Gastroesophageal sphincter (tissue), 4 donors: ENCODE data around the gene TCF4. TPM values are rescaled to one million over a fixed set of nuclear protein-coding genes. Genes with fewer than 3 reads are reported as not detected.

Experiments
- ATAC-seq: fragments of 150-250 bp; one replicate; pipeline ENCODE4 v1.9.1; 2016; ENCODE audit warnings: mild to moderate bottlenecking, moderate library complexity
- H3K27ac ChIP-seq, 4 donors: fragments of 200-600 bp; sonication (generic) in 3 of 4; 1 replicate in 3 of 4; 2 replicates in 1 of 4; pipeline ENCODE4 v1.5.1; 2016 to 2019
- H3K27me3 ChIP-seq: fragments of 200-600 bp; sonication (generic); one replicate; pipeline ENCODE4 v1.5.1; 2019
- H3K36me3 ChIP-seq, 2 donors: fragments of 200-600 bp; sonication (generic); one replicate each; pipeline ENCODE4 v1.5.1; 2019; ENCODE audit warnings: control low read depth in 1 of 2
- H3K4me1 ChIP-seq, 3 donors: fragments of 200-600 bp; sonication (generic); 1 replicate in 2 of 3; 2 replicates in 1 of 3; pipeline ENCODE4 v1.5.1; 2016 to 2019; ENCODE audit warnings: control low read depth in 2 of 3
- H3K4me3 ChIP-seq, 2 donors: fragments of 200-600 bp; sonication (generic); one replicate each; pipeline ENCODE4 v1.5.1; 2019; ENCODE audit warnings: mild to moderate bottlenecking in 1 of 2, moderate library complexity in 1 of 2
- H3K9me3 ChIP-seq, 3 donors: fragments of 200-600 bp; sonication (generic); one replicate each; pipeline ENCODE4 v1.5.1; 2017 to 2019; ENCODE audit warnings: control low read depth in 2 of 3
- EP300 ChIP-seq: sonication (generic); formaldehyde crosslinking; IDR thresholded peaks from one replicate; pipeline ENCODE4 v1.6.1; 2017; ENCODE audit warnings: antibody characterized with exemption, mild to moderate bottlenecking
- POLR2A ChIP-seq, 2 donors: fragments of 450-650 bp; IDR thresholded peaks; one replicate each; pipeline ENCODE4 v1.6.1; 2017; ENCODE audit warnings: antibody characterized with exemption in 2 of 2, mild to moderate bottlenecking in 2 of 2, moderate library complexity in 1 of 2
- POLR2AphosphoS5 ChIP-seq: sonication (generic); formaldehyde crosslinking; IDR thresholded peaks from one replicate; pipeline ENCODE4 v1.6.1; 2017; ENCODE audit warnings: antibody characterized with exemption
- WGBS, 2 donors: methylation state at CpG; one replicate each; pipeline ENCODE4 v1.1.5; 2018; ENCODE audit warnings: low coverage in 1 of 2; 5-methylcytosine and 5-hydroxymethylcytosine counted together
- total RNA-seq, 4 donors: library from RNA; depleted of rRNA; stranded (reverse); fragments of >200 nt; gene quantifications; one replicate each; pipeline ENCODE4 v1.1.0, GENCODE V29; 2016
- TF ChIP-seq, protein P1 (sequence below), 4 experiments: fragments of 200-600 bp in 2 of 4; fragments of 450-650 bp in 2 of 4; sonication (generic) in 1 of 4; IDR thresholded peaks; one replicate each; pipeline ENCODE4 v1.5.1; 2017 to 2019; ENCODE audit warnings: antibody characterized with exemption in 4 of 4, mild to moderate bottlenecking in 2 of 4, moderate library complexity in 2 of 4

TCF4 gene
- total RNA-seq, 4 donors from 2014 or later: 64.1 to 87.6 (median 76.2) TPM

GRCh38 chr18:55287149-55287806, 300.7 kb downstream of the TCF4 start:
- Histone ChIP-seq H3K36me3 (no peaks in the 10 kb centered on the region), H3K4me1 (peaks cover 0 to 73% (median 2%) of the 10 kb centered on the region in 3 donors), H3K27me3 (no peaks in the 10 kb centered on the region), H3K4me3 (no peak overlapping the region), H3K27ac (no peak overlapping the region), H3K9me3 (no peaks in the 10 kb centered on the region)
- WGBS, 2 donors: 71 to 74% methylated on average over 8 to 11 of the region's 11 CpGs
- TF ChIP-seq, protein P1, sequence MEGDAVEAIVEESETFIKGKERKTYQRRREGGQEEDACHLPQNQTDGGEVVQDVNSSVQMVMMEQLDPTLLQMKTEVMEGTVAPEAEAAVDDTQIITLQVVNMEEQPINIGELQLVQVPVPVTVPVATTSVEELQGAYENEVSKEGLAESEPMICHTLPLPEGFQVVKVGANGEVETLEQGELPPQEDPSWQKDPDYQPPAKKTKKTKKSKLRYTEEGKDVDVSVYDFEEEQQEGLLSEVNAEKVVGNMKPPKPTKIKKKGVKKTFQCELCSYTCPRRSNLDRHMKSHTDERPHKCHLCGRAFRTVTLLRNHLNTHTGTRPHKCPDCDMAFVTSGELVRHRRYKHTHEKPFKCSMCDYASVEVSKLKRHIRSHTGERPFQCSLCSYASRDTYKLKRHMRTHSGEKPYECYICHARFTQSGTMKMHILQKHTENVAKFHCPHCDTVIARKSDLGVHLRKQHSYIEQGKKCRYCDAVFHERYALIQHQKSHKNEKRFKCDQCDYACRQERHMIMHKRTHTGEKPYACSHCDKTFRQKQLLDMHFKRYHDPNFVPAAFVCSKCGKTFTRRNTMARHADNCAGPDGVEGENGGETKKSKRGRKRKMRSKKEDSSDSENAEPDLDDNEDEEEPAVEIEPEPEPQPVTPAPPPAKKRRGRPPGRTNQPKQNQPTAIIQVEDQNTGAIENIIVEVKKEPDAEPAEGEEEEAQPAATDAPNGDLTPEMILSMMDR (IDR thresholded peaks at IDR 0.05): no peak
- TF ChIP-seq POLR2AphosphoS5 (no peak), POLR2A (IDR thresholded peaks at IDR 0.05) (no peak), EP300 (no peak)
- ATAC-seq: no peak

DNA sequence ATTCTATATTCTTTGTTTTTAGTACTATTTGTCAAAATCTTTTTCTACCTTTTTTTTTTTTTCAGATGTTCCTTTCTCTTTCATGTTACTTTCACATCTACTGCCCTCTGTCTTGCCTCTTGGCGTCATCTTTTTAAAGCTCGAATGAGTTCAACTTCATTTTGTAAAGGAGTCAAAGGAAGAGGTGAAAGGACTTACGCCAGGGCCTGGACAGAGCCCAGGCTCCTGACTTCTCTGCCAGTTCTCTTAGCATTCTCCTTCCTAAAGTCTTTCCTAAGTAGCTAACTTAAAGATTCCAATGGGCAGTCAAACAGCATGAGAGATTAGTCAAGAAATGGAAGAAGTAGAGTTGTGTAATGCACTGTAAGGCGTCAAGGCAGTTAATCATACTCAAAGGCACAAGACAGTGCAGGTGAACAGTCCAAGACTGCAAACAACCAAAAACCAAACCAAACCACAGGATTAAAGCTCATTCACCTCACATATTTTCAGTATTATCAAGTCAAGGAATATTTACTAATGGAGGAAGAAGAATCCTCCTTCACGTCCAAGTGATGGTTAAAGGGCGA, 301.7 kb downstream of the TCF4 start:
- no peak for ATAC-seq
- H3K27ac ChIP-seq: no peak overlapping the region

GRCh38 chr18:55284614-55285013, 303.4 kb downstream of the TCF4 start:
- Histone ChIP-seq H3K27me3 (no peaks in the 10 kb centered on the region), H3K4me3 (no peak overlapping the region), H3K36me3 (no peaks in the 10 kb centered on the region), H3K9me3 (no peaks in the 10 kb centered on the region), H3K27ac (no peak overlapping the region), H3K4me1 (peaks cover 0 to 69% (median 0%) of the 10 kb centered on the region in 3 donors)
- ATAC-seq: peak; percentile 36
- TF ChIP-seq POLR2A (IDR thresholded peaks at IDR 0.05): no peak
- TF ChIP-seq, protein P1 (IDR thresholded peaks at IDR 0.05): no peak
- TF ChIP-seq EP300: no peak
- no peak for TF ChIP-seq POLR2AphosphoS5
- WGBS, 2 donors: 76 to 100% methylated on average over 1 to 2 of the region's 2 CpGs

More for the DNA sequence above, 301.7 kb downstream of the TCF4 start:
- Histone ChIP-seq H3K4me3 (no peak overlapping the region), H3K9me3 (no peaks in the 10 kb centered on the region), H3K27me3 (no peaks in the 10 kb centered on the region), H3K36me3 (no peaks in the 10 kb centered on the region), H3K4me1 (peaks cover 0 to 71% (median 2%) of the 10 kb centered on the region in 3 donors)
- WGBS, 2 donors: 79 to 100% methylated on average over 2 to 6 of the region's 6 CpGs
- TF ChIP-seq POLR2AphosphoS5: no peak
- no peak for TF ChIP-seq POLR2A (IDR thresholded peaks at IDR 0.05)
- no peak for TF ChIP-seq EP300
- TF ChIP-seq, protein P1 (IDR thresholded peaks at IDR 0.05): no peak

DNA sequence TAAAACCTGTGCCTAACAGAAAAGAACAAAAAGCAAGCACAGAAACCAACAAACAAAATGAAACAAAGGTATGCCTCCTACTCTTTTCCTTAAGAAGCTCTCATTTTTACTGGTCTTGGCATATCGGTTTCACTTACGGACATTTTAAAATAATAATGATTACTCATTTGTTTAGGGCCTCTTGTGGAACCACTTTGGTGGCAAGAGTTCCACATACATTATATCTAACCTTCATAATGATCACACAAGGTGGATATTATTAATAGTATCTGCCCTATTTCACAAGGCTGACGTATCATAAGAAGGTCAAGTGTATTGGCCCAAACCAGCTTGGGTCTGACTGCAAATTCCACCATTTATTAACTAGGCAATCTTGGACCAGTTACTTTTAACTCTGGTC, 304.7 kb downstream of the TCF4 start:
- no peaks in the 10 kb centered on the region for H3K27me3 ChIP-seq
- no peak for TF ChIP-seq POLR2AphosphoS5
- no peak for TF ChIP-seq POLR2A (IDR thresholded peaks at IDR 0.05)
- TF ChIP-seq, protein P1 (IDR thresholded peaks at IDR 0.05): no peak
- TF ChIP-seq EP300: no peak
- peaks cover 0 to 9% of the 10 kb centered on the region in 2 donors for H3K36me3 ChIP-seq
- no peak for ATAC-seq
- peaks cover 0 to 60% (median 0%) of the 10 kb centered on the region in 3 donors for H3K4me1 ChIP-seq
- H3K9me3 ChIP-seq: no peaks in the 10 kb centered on the region
- no peak overlapping the region for H3K27ac ChIP-seq
- WGBS, 2 donors: 92% methylated on average over 3 of the region's 3 CpGs
- no peak overlapping the region for H3K4me3 ChIP-seq

DNA sequence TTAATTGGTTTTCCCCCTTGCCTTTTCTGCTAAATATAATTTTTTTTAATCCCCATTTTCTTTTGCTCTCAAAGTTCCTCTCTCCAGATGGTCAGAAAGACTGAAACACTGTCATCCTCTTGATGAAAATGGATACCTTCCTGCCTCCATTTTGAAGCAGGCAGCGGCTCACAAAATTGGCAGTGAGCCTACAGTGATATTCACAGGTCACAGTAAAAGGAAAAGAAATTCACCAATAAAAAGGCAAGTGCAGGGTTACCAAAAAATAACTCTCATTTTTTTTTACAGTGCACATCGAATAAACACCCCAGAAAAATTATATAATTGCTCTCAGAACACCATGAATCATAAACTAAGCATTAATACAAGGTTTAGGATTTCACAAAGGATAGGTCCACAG, 307.5 kb downstream of the TCF4 start:
- Histone ChIP-seq H3K36me3 (peaks cover 0 to 20% of the 10 kb centered on the region in 2 donors), H3K4me1 (peaks cover 0 to 38% (median 0%) of the 10 kb centered on the region in 3 donors), H3K9me3 (no peaks in the 10 kb centered on the region), H3K27me3 (no peaks in the 10 kb centered on the region), H3K4me3 (no peak overlapping the region), H3K27ac (no peak overlapping the region)
- no peak for ATAC-seq
- TF ChIP-seq, protein P1 (IDR thresholded peaks at IDR 0.05): no peak
- TF ChIP-seq POLR2A (IDR thresholded peaks at IDR 0.05): no peak
- TF ChIP-seq EP300: no peak
- no peak for TF ChIP-seq POLR2AphosphoS5
- WGBS, 2 donors: 27 to 47% methylated on average over 2 of the region's 2 CpGs
